ENCODE data around the gene SLC9C1.

The SLC9C1 gene

GRCh38 chr3:112141293-112141692 lies 152.7 kb downstream of the SLC9C1 start:
- no peaks in the 10 kb centered on the region for H3K27me3 ChIP-seq (ENCODE audit: control insufficient read depth, low read length)
- H3K36me3 ChIP-seq (ENCODE audit: control insufficient read depth, low read length) = no peaks in the 10 kb centered on the region
- peaks cover 14% of the 10 kb centered on the region; the same call in 1 of the 2 replicates for H3K9me3 ChIP-seq (ENCODE audit: control insufficient read depth, insufficient read depth, low read length)
- no peak overlapping the region for H3K4me2 ChIP-seq (ENCODE audit: low read length)
- H3K9me2 ChIP-seq (replicated peaks; ENCODE audit: control insufficient read depth, low read length) = no peaks in the 10 kb centered on the region
- no peaks in the 10 kb centered on the region for H3K79me2 ChIP-seq (ENCODE audit: control insufficient read depth, low read length)
- H3K4me3 ChIP-seq (ENCODE audit: low read length) = no peak overlapping the region
- no peaks in the 10 kb centered on the region for H4K20me1 ChIP-seq (ENCODE audit: control insufficient read depth, insufficient read depth, low read depth, low read length)
- peaks cover 37% of the 10 kb centered on the region for H3K4me1 ChIP-seq (ENCODE audit: control insufficient read depth, low read length)
- TF ChIP-seq CTCF (IDR thresholded peaks at IDR 0.05; ENCODE audit: low read depth, low read length, poor library complexity, severe bottlenecking) (no peak), EZH2phosphoT487 (IDR thresholded peaks at IDR 0.05; ENCODE audit: borderline replicate concordance, low read length) (no peak)
- H3F3A ChIP-seq (ENCODE audit: control insufficient read depth, insufficient read depth) = peaks cover 8% of the 10 kb centered on the region
- no peak overlapping the region for H3K27ac ChIP-seq (ENCODE audit: low read depth, low read length)

DNA sequence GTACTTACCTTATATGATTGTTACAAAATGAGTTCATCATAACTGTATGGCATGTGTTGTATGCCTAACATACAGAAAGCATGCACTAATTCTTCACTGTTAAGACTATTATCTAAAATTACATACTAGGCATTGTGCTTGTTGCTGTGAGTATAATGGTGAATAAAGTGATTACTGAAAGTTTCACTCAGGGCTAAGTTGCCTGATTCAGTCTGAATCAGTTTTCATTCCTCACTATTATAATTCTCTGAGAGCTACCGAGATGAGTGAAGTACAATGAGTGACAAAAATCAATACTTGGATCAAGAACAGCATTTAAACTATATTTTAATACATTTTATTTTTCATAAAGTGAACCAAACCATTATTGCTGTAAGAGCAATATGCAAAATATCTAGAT lies 153.4 kb downstream of the SLC9C1 start:
- no peaks in the 10 kb centered on the region for H4K20me1 ChIP-seq (ENCODE audit: control insufficient read depth, insufficient read depth, low read depth, low read length)
- H3K4me3 ChIP-seq (ENCODE audit: low read length) = no peak overlapping the region
- peaks cover 15% of the 10 kb centered on the region for H3F3A ChIP-seq (ENCODE audit: control insufficient read depth, insufficient read depth)
- 0 out of 2 replicates have a peak, but pooled peaks cover 3% of the 10 kb centered on the region for H3K79me2 ChIP-seq (ENCODE audit: control insufficient read depth, low read length)
- H3K27me3 ChIP-seq (ENCODE audit: control insufficient read depth, low read length) = no peaks in the 10 kb centered on the region
- H3K9me2 ChIP-seq (replicated peaks; ENCODE audit: control insufficient read depth, low read length) = no peaks in the 10 kb centered on the region
- TF ChIP-seq CTCF (IDR thresholded peaks at IDR 0.05; ENCODE audit: low read depth, low read length, poor library complexity, severe bottlenecking) (no peak), EZH2phosphoT487 (IDR thresholded peaks at IDR 0.05; ENCODE audit: borderline replicate concordance, low read length) (no peak)
- H3K27ac ChIP-seq (ENCODE audit: low read depth, low read length) = no peak overlapping the region
- peaks cover 45% of the 10 kb centered on the region for H3K4me1 ChIP-seq (ENCODE audit: control insufficient read depth, low read length)
- H3K4me2 ChIP-seq (ENCODE audit: low read length) = no peak overlapping the region
- H3K9me3 ChIP-seq (ENCODE audit: control insufficient read depth, insufficient read depth, low read length) = peaks cover 11% of the 10 kb centered on the region; the same call in 1 of the 2 replicates
- H3K36me3 ChIP-seq (ENCODE audit: control insufficient read depth, low read length) = no peaks in the 10 kb centered on the region

DNA sequence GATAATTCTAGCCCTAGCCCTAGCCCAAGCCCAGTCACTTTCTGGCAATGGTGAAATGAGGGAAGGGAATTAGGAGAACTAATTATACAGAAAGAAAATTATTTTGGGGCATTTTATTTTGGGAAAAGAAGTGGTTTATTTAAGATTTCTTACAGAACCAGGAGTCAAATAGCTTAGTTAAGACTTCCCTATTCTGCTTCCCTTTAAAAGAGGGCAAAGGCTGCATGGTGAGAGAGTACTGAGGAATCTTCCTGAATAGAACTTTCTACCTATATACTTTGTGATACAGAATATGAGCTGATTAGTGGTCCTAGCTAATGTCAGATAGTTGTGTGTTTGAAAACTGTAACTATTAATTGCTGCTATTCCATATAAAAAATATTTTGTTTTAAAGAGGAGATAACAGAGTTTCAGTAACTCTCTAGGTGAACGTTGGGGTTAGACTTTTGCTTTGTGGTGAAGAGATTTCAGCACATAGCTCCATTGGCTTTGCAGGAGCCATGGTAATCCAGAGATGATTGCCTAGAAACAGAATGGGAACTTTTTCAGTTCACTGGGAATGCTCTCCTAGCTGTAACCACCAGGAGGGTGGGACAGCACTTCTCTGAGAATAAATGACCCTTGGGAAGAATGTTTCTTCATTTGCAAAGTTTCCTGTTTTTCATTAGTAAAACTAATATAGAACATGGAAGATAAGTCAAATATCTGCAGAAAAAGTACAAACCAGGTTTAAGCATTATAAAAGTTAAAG lies 155.6 kb downstream of the SLC9C1 start:
- H3K4me2 ChIP-seq (ENCODE audit: low read length) = peak overlapping the region; percentile 97
- peak overlapping the region; percentile 63 for H3K4me3 ChIP-seq (ENCODE audit: low read length)
- H3K36me3 ChIP-seq (ENCODE audit: control insufficient read depth, low read length) = no peaks in the 10 kb centered on the region
- no peaks in the 10 kb centered on the region for H3K9me3 ChIP-seq (ENCODE audit: control insufficient read depth, insufficient read depth, low read length)
- peak overlapping the region; percentile 99 for H3K27ac ChIP-seq (ENCODE audit: low read depth, low read length)
- peaks cover 29% of the 10 kb centered on the region for H3F3A ChIP-seq (ENCODE audit: control insufficient read depth, insufficient read depth)
- H3K9me2 ChIP-seq (replicated peaks; ENCODE audit: control insufficient read depth, low read length) = no peaks in the 10 kb centered on the region
- no peaks in the 10 kb centered on the region for H3K27me3 ChIP-seq (ENCODE audit: control insufficient read depth, low read length)
- peaks cover 23% of the 10 kb centered on the region for H3K79me2 ChIP-seq (ENCODE audit: control insufficient read depth, low read length)
- H3K4me1 ChIP-seq (ENCODE audit: control insufficient read depth, low read length) = peaks cover 66% of the 10 kb centered on the region
- H4K20me1 ChIP-seq (ENCODE audit: control insufficient read depth, insufficient read depth, low read depth, low read length) = no peaks in the 10 kb centered on the region
- TF ChIP-seq EZH2phosphoT487 (IDR thresholded peaks at IDR 0.05; ENCODE audit: borderline replicate concordance, low read length) (no peak), CTCF (IDR thresholded peaks at IDR 0.05; ENCODE audit: low read depth, low read length, poor library complexity, severe bottlenecking) (no peak)

Measured in DOHH2 (cell line).